Omental fat pad (tissue), 4 donors: ENCODE results near the gene LRRC14B. TPM values are rescaled to one million over a fixed set of nuclear protein-coding genes. Genes with fewer than 3 reads are reported as not detected.

Source experiments
- ATAC-seq: fragments of 150-250 bp; one replicate; pipeline ENCODE4 v1.9.1; 2016; ENCODE audit warnings: mild to moderate bottlenecking, moderate library complexity; ENCODE audit not compliant: low FRiP score
- DNase-seq: peaks from one replicate; pipeline ENCODE4 v3.0.0-alpha.2; 2019; ENCODE audit warnings: low spot score
- CTCF ChIP-seq, 3 donors: fragments of 450-650 bp; IDR thresholded peaks; one replicate each; pipeline ENCODE4 v1.5.1; 2016 to 2017; ENCODE audit warnings: antibody characterized with exemption in 3 of 3, mild to moderate bottlenecking in 3 of 3, moderate library complexity in 2 of 3
- total RNA-seq, 4 donors: library from RNA; depleted of rRNA; stranded (reverse); fragments of >200 nt; gene quantifications; one replicate each; pipeline ENCODE4 v1.1.0, GENCODE V29; 2016

The LRRC14B gene
- total RNA-seq, 4 donors from 2014 or later: not detected

- no peak for DNase-seq
- no peak for ATAC-seq
- TF ChIP-seq CTCF (IDR thresholded peaks at IDR 0.05): no peak
These were observed 31.2 kb upstream of the LRRC14B start for GRCh38 chr5:160173-160510.

- ATAC-seq: no peak
- no peak for DNase-seq
- TF ChIP-seq CTCF (IDR thresholded peaks at IDR 0.05): no peak
These were observed 30.1 kb upstream of the LRRC14B start for GRCh38 chr5:160921-161802.

GRCh38 chr5:161803-162110 lies 29.5 kb upstream of the LRRC14B start:
- ATAC-seq: no peak
- no peak for TF ChIP-seq CTCF (IDR thresholded peaks at IDR 0.05)
- no peak for DNase-seq

- no peak for DNase-seq
These were observed 29.1 kb upstream of the LRRC14B start for GRCh38 chr5:162190-162564.

DNA sequence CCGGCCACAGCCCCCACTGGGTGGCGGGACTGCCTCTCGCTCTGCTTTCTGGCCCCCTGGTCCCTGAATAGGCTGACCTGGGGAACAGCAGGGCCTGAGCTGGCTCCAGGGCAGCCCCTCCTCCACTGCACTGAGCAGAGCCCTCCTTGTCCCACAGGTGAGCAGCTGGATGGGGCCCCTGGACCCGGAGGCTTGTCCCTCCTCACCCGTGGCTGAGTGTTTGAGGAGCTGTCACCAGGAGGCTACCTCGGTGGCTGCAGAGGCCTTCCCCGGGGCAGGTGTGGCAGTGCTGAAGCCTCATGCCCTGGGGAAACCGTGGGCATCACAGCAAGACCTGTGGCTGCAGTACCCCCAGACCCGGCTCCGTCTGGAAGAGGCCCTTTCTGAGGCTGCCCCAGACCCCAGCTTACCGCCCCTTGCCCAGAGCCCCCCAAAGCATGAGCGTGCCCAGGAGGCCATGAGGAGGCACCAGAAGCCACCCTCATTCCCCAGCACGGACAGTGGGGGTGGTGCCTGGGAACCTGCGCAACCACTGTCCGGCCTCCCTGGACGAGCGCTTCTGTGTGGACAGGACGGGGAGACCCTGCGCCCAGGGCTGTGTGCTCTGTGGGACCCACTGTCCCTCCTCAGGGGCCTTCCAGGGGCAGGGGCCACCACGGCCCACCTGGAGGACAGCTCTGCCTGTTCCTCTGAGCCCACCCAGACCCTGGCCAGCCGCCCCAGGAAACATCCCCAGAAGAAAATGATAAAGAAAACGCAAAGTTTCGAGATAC lies 28.5 kb upstream of the LRRC14B start:
- no peak for TF ChIP-seq CTCF (IDR thresholded peaks at IDR 0.05)
- DNase-seq (no peak), ATAC-seq (no peak)

More at GRCh38 chr5:162190-162564, 29.1 kb upstream of the LRRC14B start:
- TF ChIP-seq CTCF (IDR thresholded peaks at IDR 0.05): no peak
- no peak for ATAC-seq

DNA sequence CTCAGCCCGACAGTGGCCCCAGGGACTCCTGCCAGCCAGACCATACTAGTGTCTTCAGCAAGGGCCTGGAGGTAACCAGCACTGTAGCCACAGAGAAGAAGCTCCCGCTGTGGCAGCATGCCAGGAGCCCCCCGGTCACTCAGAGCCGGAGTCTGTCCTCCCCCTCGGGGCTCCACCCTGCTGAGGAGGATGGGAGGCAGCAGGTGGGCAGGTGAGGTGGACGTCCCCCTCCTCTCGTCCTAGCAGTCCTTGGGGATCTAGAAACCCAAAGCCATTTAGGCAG lies 28.0 kb upstream of the LRRC14B start:
- ATAC-seq (no peak), DNase-seq (no peak)
- TF ChIP-seq CTCF (IDR thresholded peaks at IDR 0.05): no peak

GRCh38 chr5:163841-164240 lies 27.5 kb upstream of the LRRC14B start:
- no peak for ATAC-seq
- TF ChIP-seq CTCF (IDR thresholded peaks at IDR 0.05): no peak
- DNase-seq: no peak
